ENCODE results near the gene IFT27.

- TF ChIP-seq CTCF (IDR thresholded peaks at IDR 0.05; ENCODE audit: insufficient read depth, low read length) = no peak
- no peak for TF ChIP-seq SPI1 (IDR thresholded peaks at IDR 0.05; ENCODE audit: borderline replicate concordance, low read depth)
Measured at GRCh38 chr22:36725366-36726006, 50.4 kb downstream of the IFT27 start.

All from HL-60 (cell line).